Endothelial cell of umbilical vein (primary cell): ENCODE measurements around the gene PNLIPRP2.

Source experiments
- CTCF ChIP-seq, 2 donors: IDR thresholded peaks; 1 replicate in 1 of 2; 2 replicates in 1 of 2; pipeline ENCODE4 v1.5.1; 2011; ENCODE audit warnings: low read length in 2 of 2, mild to moderate bottlenecking in 2 of 2, moderate library complexity in 2 of 2, control low read depth in 1 of 2, inconsistent platforms in 1 of 2, low read depth in 1 of 2; ENCODE audit not compliant: insufficient read depth in 1 of 2; ENCODE audit errors: extremely low read depth in 1 of 2
- EZH2 ChIP-seq: IDR thresholded peaks from 2 replicates; pipeline ENCODE4 v1.6.1; 2012; ENCODE audit warnings: borderline replicate concordance, low read depth, mild to moderate bottlenecking, moderate library complexity, low read length, inconsistent platforms; ENCODE audit not compliant: severe bottlenecking
- POLR2AphosphoS5 ChIP-seq: IDR thresholded peaks from 2 replicates; pipeline ENCODE4 v1.6.1; 2012; ENCODE audit warnings: low read depth, mild to moderate bottlenecking, control low read depth, low read length, moderate library complexity; ENCODE audit not compliant: insufficient read depth

GRCh38 chr10:116634126-116634975, 13.6 kb downstream of the PNLIPRP2 start:
- TF ChIP-seq POLR2AphosphoS5: no peak
- TF ChIP-seq CTCF (IDR thresholded peaks at IDR 0.05; ENCODE audit: extremely low read depth in 1 of 2, insufficient read depth in 1 of 2, low read depth in 1 of 2, low read length in 2 of 2): no peak
- no peak for TF ChIP-seq EZH2
